ENCODE results near the gene LY6G6F. TPM values are rescaled to one million over a fixed set of nuclear protein-coding genes. Genes with fewer than 3 reads are reported as not detected.
A peak's percentile ranks its signal among the peaks of the same experiment; 100 is the strongest.

LY6G6F gene
- total and polyA plus RNA-seq, 2 of the 13 experiments (the other 11 are each of a cell fraction or from before 2014, with no cell fraction given), result not detected

GRCh38 chr6:31660381-31661261 is 46.0 kb upstream of the LY6G6F start, which contains the start of gene C6orf47 (continued):
- TF ChIP-seq ZFP91 (CRISPR knock-in tag; IDR thresholded peaks at IDR 0.05; ENCODE audit: borderline replicate concordance), result peak; percentile 86
- TF ChIP-seq SRSF9 (IDR thresholded peaks at IDR 0.05; ENCODE audit: borderline replicate concordance, insufficient read depth, low read depth, low read length, poor library complexity, severe bottlenecking), result no peak
- peak; percentile 99 for TF ChIP-seq RBFOX2 (IDR thresholded peaks at IDR 0.05; ENCODE audit: low read depth, low read length)
- peak; percentile 84; the same call in 1 of the 2 replicates for TF ChIP-seq ZSCAN31 (CRISPR knock-in tag; IDR thresholded peaks at IDR 0.05; ENCODE audit: low read depth)
- peak; percentile 87; the same call in 1 of the 2 replicates for TF ChIP-seq ZNF160 (CRISPR knock-in tag; IDR thresholded peaks at IDR 0.05)
- TF ChIP-seq ZNF337 (CRISPR knock-in tag; IDR thresholded peaks at IDR 0.05; ENCODE audit: borderline replicate concordance, low read depth), result peak; percentile 64; the same call in 1 of the 2 replicates
- no peak for TF ChIP-seq EHMT2 (IDR thresholded peaks at IDR 0.05; ENCODE audit: borderline replicate concordance, low read depth, low read length)
- peak; percentile 11; the same call in 1 of the 2 replicates for TF ChIP-seq FOXO1 (CRISPR knock-in tag; IDR thresholded peaks at IDR 0.05)
- TF ChIP-seq ZSCAN21 (CRISPR knock-in tag; IDR thresholded peaks at IDR 0.05; ENCODE audit: borderline replicate concordance), result peak; percentile 90
- TF ChIP-seq HES4 (CRISPR knock-in tag; IDR thresholded peaks at IDR 0.05; ENCODE audit: borderline replicate concordance), result peak; percentile 94
- TF ChIP-seq HIVEP1 (CRISPR knock-in tag; IDR thresholded peaks at IDR 0.05), result no peak; the same call in 1 of the 2 replicates
- peak; percentile 40; the same call in 1 of the 2 replicates for TF ChIP-seq CEBPB (IDR thresholded peaks at IDR 0.05; ENCODE audit: borderline replicate concordance, low read depth, low read length)
- TF ChIP-seq POLR2AphosphoS2 (IDR thresholded peaks at IDR 0.05; ENCODE audit: low read depth, low read length), result no peak
- no peak; the same call in 1 of the 2 replicates for TF ChIP-seq ZNF44 (CRISPR knock-in tag; IDR thresholded peaks at IDR 0.05)
- no peak for TF ChIP-seq ZNF713 (CRISPR knock-in tag; IDR thresholded peaks at IDR 0.05)
- peak; percentile 65; the same call in 1 of the 2 replicates for TF ChIP-seq PRMT3 (CRISPR knock-in tag; IDR thresholded peaks at IDR 0.05; ENCODE audit: borderline replicate concordance, low read depth)
- TF ChIP-seq, protein P1, sequence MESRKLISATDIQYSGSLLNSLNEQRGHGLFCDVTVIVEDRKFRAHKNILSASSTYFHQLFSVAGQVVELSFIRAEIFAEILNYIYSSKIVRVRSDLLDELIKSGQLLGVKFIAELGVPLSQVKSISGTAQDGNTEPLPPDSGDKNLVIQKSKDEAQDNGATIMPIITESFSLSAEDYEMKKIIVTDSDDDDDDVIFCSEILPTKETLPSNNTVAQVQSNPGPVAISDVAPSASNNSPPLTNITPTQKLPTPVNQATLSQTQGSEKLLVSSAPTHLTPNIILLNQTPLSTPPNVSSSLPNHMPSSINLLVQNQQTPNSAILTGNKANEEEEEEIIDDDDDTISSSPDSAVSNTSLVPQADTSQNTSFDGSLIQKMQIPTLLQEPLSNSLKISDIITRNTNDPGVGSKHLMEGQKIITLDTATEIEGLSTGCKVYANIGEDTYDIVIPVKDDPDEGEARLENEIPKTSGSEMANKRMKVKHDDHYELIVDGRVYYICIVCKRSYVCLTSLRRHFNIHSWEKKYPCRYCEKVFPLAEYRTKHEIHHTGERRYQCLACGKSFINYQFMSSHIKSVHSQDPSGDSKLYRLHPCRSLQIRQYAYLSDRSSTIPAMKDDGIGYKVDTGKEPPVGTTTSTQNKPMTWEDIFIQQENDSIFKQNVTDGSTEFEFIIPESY (CRISPR knock-in tag; IDR thresholded peaks at IDR 0.05), result no peak
- TF ChIP-seq IKZF1 (IDR thresholded peaks at IDR 0.05), result no peak
- no peak for TF ChIP-seq ZNF282 (IDR thresholded peaks at IDR 0.05; ENCODE audit: partially characterized antibody)
- TF ChIP-seq SETDB1 (CRISPR knock-in tag; IDR thresholded peaks at IDR 0.05; ENCODE audit: borderline replicate concordance), result no peak
- TF ChIP-seq RBM39 (IDR thresholded peaks at IDR 0.05; ENCODE audit: low read depth, low read length, poor library complexity, severe bottlenecking), result peak; percentile 85
